Measurements from ENCODE around the gene FBLN2.

GRCh38 chr3:13598201-13598600 lies 49.3 kb downstream of the FBLN2 start:
- TF ChIP-seq CTCF (IDR thresholded peaks at IDR 0.05) (no peak), POLR2A (IDR thresholded peaks at IDR 0.05) (no peak)
